NT2/D1 (cell line): ENCODE results near the gene SLC6A17.

Experiments used
- SUZ12 ChIP-seq: IDR thresholded peaks from 2 replicates; pipeline ENCODE4 v1.6.1; 2011; ENCODE audit not compliant: insufficient read length, insufficient read depth; ENCODE audit errors: extremely low read depth
- YY1 ChIP-seq: IDR thresholded peaks from 2 replicates; pipeline ENCODE4 v1.6.1; 2011; ENCODE audit not compliant: insufficient read length, insufficient read depth

GRCh38 chr1:110223127-110223526 lies 72.8 kb downstream of the SLC6A17 start:
- no peak for TF ChIP-seq SUZ12
- TF ChIP-seq YY1, result no peak
